ENCODE data around the gene MGMT. TPM values are rescaled to one million over a fixed set of nuclear protein-coding genes. Genes with fewer than 3 reads are reported as not detected.

The MGMT gene
- total RNA-seq, 2 donors from 2014 or later = 18.3 to 25.5 TPM

GRCh38 chr10:129770286-129770685 is 303.2 kb downstream of the MGMT start:
- Histone ChIP-seq H3K36me3 (no peaks in the 10 kb centered on the region), H3K4me1 (ENCODE audit: control insufficient read depth in 1 of 2, low read depth in 2 of 2) (no peaks in the 10 kb centered on the region)

DNA sequence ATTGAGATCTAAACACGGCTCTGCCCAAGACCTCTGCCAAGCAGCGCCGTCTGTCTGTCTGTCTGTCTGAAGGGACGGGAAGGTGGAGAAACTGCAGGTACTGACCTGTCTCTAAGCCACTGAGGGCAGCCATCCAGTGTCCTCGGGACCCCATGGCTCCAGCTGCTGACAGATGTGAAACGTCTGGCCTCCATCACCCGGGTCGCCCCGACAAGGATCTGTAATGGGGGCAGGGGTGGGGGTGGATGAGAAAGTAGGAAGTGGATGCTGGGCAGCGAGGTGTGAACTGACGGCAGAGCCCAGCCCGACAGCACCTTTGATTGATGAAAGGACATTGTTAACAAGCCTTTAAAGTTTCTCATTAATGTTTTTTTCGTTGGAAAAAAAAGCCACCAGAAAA is 304.0 kb downstream of the MGMT start:
- ATAC-seq (ENCODE audit: insufficient number of reproducible peaks, low FRiP score, low read depth) (no peak), DNase-seq (ENCODE audit: low spot score) (no peak)
- H3K9me3 ChIP-seq = no peaks in the 10 kb centered on the region
- H3K36me3 ChIP-seq = no peaks in the 10 kb centered on the region
- no peaks in the 10 kb centered on the region for H3K4me1 ChIP-seq (ENCODE audit: control insufficient read depth in 1 of 2, low read depth in 2 of 2)
- no peaks in the 10 kb centered on the region for H3K27me3 ChIP-seq (replicated peaks; ENCODE audit: insufficient read depth)
- TF ChIP-seq, protein P1, sequence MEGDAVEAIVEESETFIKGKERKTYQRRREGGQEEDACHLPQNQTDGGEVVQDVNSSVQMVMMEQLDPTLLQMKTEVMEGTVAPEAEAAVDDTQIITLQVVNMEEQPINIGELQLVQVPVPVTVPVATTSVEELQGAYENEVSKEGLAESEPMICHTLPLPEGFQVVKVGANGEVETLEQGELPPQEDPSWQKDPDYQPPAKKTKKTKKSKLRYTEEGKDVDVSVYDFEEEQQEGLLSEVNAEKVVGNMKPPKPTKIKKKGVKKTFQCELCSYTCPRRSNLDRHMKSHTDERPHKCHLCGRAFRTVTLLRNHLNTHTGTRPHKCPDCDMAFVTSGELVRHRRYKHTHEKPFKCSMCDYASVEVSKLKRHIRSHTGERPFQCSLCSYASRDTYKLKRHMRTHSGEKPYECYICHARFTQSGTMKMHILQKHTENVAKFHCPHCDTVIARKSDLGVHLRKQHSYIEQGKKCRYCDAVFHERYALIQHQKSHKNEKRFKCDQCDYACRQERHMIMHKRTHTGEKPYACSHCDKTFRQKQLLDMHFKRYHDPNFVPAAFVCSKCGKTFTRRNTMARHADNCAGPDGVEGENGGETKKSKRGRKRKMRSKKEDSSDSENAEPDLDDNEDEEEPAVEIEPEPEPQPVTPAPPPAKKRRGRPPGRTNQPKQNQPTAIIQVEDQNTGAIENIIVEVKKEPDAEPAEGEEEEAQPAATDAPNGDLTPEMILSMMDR (IDR thresholded peaks at IDR 0.05) = no peak
- H3K4me3 ChIP-seq = no peak overlapping the region
- no peak overlapping the region for H3K27ac ChIP-seq

More at GRCh38 chr10:129770286-129770685, 303.2 kb downstream of the MGMT start:
- Histone ChIP-seq H3K9me3 (no peaks in the 10 kb centered on the region), H3K27ac (no peak overlapping the region), H3K4me3 (no peak overlapping the region), H3K27me3 (replicated peaks; ENCODE audit: insufficient read depth) (no peaks in the 10 kb centered on the region)
- ATAC-seq (ENCODE audit: insufficient number of reproducible peaks, low FRiP score, low read depth) (no peak), DNase-seq (ENCODE audit: low spot score) (no peak)
- TF ChIP-seq, protein P1 (IDR thresholded peaks at IDR 0.05) = no peak

- TF ChIP-seq, protein P1 (IDR thresholded peaks at IDR 0.05) = no peak
- Histone ChIP-seq H3K4me1 (ENCODE audit: control insufficient read depth in 1 of 2, low read depth in 2 of 2) (no peaks in the 10 kb centered on the region), H3K9me3 (no peaks in the 10 kb centered on the region), H3K36me3 (no peaks in the 10 kb centered on the region), H3K27ac (no peak overlapping the region), H3K4me3 (no peak overlapping the region), H3K27me3 (replicated peaks; ENCODE audit: insufficient read depth) (no peaks in the 10 kb centered on the region)
- DNase-seq (ENCODE audit: low spot score) = no peak
- ATAC-seq (ENCODE audit: insufficient number of reproducible peaks, low FRiP score, low read depth) = no peak
Observed at GRCh38 chr10:129771576-129771975, 304.5 kb downstream of the MGMT start.

GRCh38 chr10:129771991-129772431 is 305.0 kb downstream of the MGMT start:
- Histone ChIP-seq H3K4me3 (no peak overlapping the region), H3K27me3 (replicated peaks; ENCODE audit: insufficient read depth) (no peaks in the 10 kb centered on the region), H3K9me3 (no peaks in the 10 kb centered on the region), H3K27ac (no peak overlapping the region), H3K36me3 (no peaks in the 10 kb centered on the region), H3K4me1 (ENCODE audit: control insufficient read depth in 1 of 2, low read depth in 2 of 2) (no peaks in the 10 kb centered on the region)
- DNase-seq (ENCODE audit: low spot score) (no peak), ATAC-seq (ENCODE audit: insufficient number of reproducible peaks, low FRiP score, low read depth) (no peak)
- TF ChIP-seq, protein P1 (IDR thresholded peaks at IDR 0.05) = no peak

- ATAC-seq (ENCODE audit: insufficient number of reproducible peaks, low FRiP score, low read depth) = no peak
- no peaks in the 10 kb centered on the region for H3K27me3 ChIP-seq (replicated peaks; ENCODE audit: insufficient read depth)
- no peak overlapping the region for H3K27ac ChIP-seq
- DNase-seq (ENCODE audit: low spot score) = no peak
- no peaks in the 10 kb centered on the region for H3K9me3 ChIP-seq
- no peaks in the 10 kb centered on the region for H3K4me1 ChIP-seq (ENCODE audit: control insufficient read depth in 1 of 2, low read depth in 2 of 2)
- H3K4me3 ChIP-seq = no peak overlapping the region
- H3K36me3 ChIP-seq = no peaks in the 10 kb centered on the region
- TF ChIP-seq, protein P1 (IDR thresholded peaks at IDR 0.05) = no peak
Observed at GRCh38 chr10:129772468-129773358, 305.7 kb downstream of the MGMT start.
